Keratinocyte (primary cell): ENCODE results near the gene SNN.

Experiments
- CTCF ChIP-seq, 3 experiments: IDR thresholded peaks in 1 of 3; conservative IDR thresholded peaks in 1 of 3; optimal IDR thresholded peaks in 1 of 3; 2 replicates in 2 of 3; 3 replicates in 1 of 3; pipeline versions ENCODE3 to v1.5.1; 2011; ENCODE audit warnings: low read length in 3 of 3, mild to moderate bottlenecking in 3 of 3, moderate library complexity in 2 of 3, control low read depth in 1 of 3, inconsistent platforms in 1 of 3; ENCODE audit not compliant: insufficient read depth in 2 of 3; ENCODE audit errors: extremely low read depth in 1 of 3
- EZH2 ChIP-seq: IDR thresholded peaks from one replicate; pipeline ENCODE4 v1.6.1; 2012; ENCODE audit warnings: inconsistent platforms, mild to moderate bottlenecking, low read length, moderate library complexity

DNA sequence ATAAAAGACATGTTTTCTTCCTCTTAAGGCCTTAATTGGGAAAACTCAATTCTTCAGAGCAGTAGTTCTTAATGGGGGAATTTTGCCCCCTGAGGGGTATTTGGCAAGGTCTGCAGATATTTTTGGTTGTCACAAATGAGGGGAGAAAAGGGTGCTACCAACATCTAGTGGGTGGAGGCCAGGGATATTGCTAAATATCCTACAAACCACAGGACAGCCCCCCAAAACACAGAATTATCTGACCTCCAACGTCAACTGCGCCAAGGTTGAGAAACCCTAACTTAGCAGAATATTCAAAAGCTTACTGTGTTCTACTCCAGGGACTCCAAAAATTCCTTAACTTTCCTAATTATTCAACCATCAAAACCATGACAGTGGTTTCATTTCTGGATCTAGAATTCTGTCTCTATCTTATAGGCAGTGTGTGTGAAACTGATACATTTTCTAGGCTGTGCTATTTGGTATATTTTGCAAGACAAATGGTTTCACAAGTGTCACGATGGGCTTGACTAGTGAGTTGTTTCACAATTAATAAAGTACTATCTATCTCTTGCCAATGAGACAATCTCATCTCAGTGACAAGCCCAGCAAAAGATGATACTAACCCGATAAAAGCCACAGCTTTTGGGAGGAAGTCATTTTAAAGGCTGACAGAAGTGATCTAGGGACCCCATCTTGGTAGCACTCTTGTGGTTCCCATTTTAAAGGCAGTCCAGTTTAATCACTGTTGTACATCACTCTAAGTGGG lies 59.7 kb downstream of the SNN start:
- TF ChIP-seq CTCF (optimal IDR thresholded peaks at IDR 0.05 in 1 of 3, IDR thresholded peaks at IDR 0.05 in 1 of 3, conservative IDR thresholded peaks at IDR 0.05 in 1 of 3; ENCODE audit: extremely low read depth in 1 of 3, insufficient read depth in 2 of 3, low read length in 3 of 3) (no peak), EZH2 (no peak)
